A549 (cell line): ENCODE results near the gene BMP7. TPM values are rescaled to one million over a fixed set of nuclear protein-coding genes. Genes with fewer than 3 reads are reported as not detected.

Experiments used
- ATAC-seq, 2 experiments: fragments of 200-7000 bp in 1 of 2; fragments of >200 bp in 1 of 2; cut with Nextera tagmentation in 1 of 2; cut with Tn5 transposase in 1 of 2; 3 replicates each; pipeline versions ENCODE4 v1.8.0 to v1.9.1; 2018 to 2020; ENCODE audit warnings: mild to moderate bottlenecking in 1 of 2, moderate library complexity in 1 of 2
- CTCF ChIA-PET: fragments of 300-600 bp; sonication (Branson Sonifier 250); formaldehyde crosslinking; extraction: SDS; loops from one replicate; lab custom pipeline; 2021; ENCODE audit warnings: antibody characterized with exemption, inconsistent platforms; lab: Yijun Ruan, JAX
- POLR2A ChIA-PET: fragments of 350-600 bp; formaldehyde crosslinking; extraction: SDS; loops from one replicate; lab custom pipeline; 2021; ENCODE audit warnings: antibody characterized with exemption, inconsistent platforms; lab: Yijun Ruan, JAX
- DNase-seq, 2 experiments: peaks; one replicate each; pipeline versions ENCODE4 v3.0.0 to v3.0.0-alpha.2; 2011 to 2016; ENCODE audit warnings: low read depth in 1 of 2, low spot score in 1 of 2
- FAIRE-seq: peaks from 2 replicates; lab custom pipeline; 2011; peaks lifted over from hg19 to GRCh38; lab: Jason Lieb, UNC
- H3K27ac ChIP-seq, 2 experiments: fragments of >200 bp; sonication (Bioruptor Twin); formaldehyde crosslinking; 3 replicates each; pipeline ENCODE4 v1.5.1; 2016 to 2017
- H3K4me1 ChIP-seq: fragments of >200 bp; sonication (Bioruptor Twin); formaldehyde crosslinking; 3 replicates; pipeline ENCODE4 v1.6.1; 2016
- H3K4me2 ChIP-seq: fragments of >200 bp; sonication (Bioruptor Twin); formaldehyde crosslinking; 3 replicates; pipeline ENCODE4 v1.6.1; 2016
- H3K4me3 ChIP-seq: fragments of >200 bp; sonication (Bioruptor Twin); formaldehyde crosslinking; 3 replicates; pipeline ENCODE4 v1.5.1; 2016
- H3K9me3 ChIP-seq: fragments of >200 bp; sonication (Bioruptor Twin); formaldehyde crosslinking; 3 replicates; pipeline ENCODE4 v1.6.1; 2016
- ATOH8 ChIP-seq: fragments of 250-450 bp; sonication (Bioruptor Pico); IDR thresholded peaks from 2 replicates; pipeline ENCODE4 v1.5.0; 2020; ENCODE audit warnings: low read depth, mild to moderate bottlenecking, moderate library complexity
- CBX2 ChIP-seq: fragments of 200-600 bp; sonication (generic); IDR thresholded peaks from 2 replicates; pipeline ENCODE4 v1.6.1; 2016; ENCODE audit warnings: low read depth, mild to moderate bottlenecking, borderline replicate concordance
- CBX8 ChIP-seq: fragments of 200-600 bp; sonication (generic); IDR thresholded peaks from 2 replicates; pipeline ENCODE4 v1.6.1; 2016
- CHD2 ChIP-seq: fragments of 150-350 bp; IDR thresholded peaks from 2 replicates; pipeline ENCODE4 v1.6.1; 2014; ENCODE audit warnings: low read length; ENCODE audit not compliant: partially characterized antibody
- CTCF ChIP-seq: fragments of >200 bp; sonication (Bioruptor Twin); formaldehyde crosslinking; IDR thresholded peaks from 3 replicates; pipeline ENCODE4 v1.5.1; 2016
- EHF ChIP-seq: fragments of 250-450 bp; sonication (Bioruptor Pico); IDR thresholded peaks from 2 replicates; pipeline ENCODE4 v1.5.0; 2020; ENCODE audit warnings: mild to moderate bottlenecking
- EHMT2 ChIP-seq: fragments of 200-600 bp; sonication (generic); IDR thresholded peaks from 2 replicates; pipeline ENCODE4 v1.6.1; 2016; ENCODE audit warnings: antibody characterized with exemption, low read depth, mild to moderate bottlenecking, moderate library complexity
- FOSB ChIP-seq: fragments of 250-450 bp; sonication (Bioruptor Pico); IDR thresholded peaks from 2 replicates; pipeline ENCODE4 v1.5.0; 2020; ENCODE audit warnings: mild to moderate bottlenecking, moderate library complexity
- FOSL2 ChIP-seq, 2 experiments: fragments of 450-650 bp in 1 of 2; fragments of >200 bp in 1 of 2; sonication (Bioruptor Twin) in 1 of 2; formaldehyde crosslinking; IDR thresholded peaks; 2 replicates each; pipeline versions ENCODE4 v1.5.0 to v1.6.1; 2016 to 2020; ENCODE audit warnings: mild to moderate bottlenecking in 1 of 2, moderate library complexity in 1 of 2
- HES2 ChIP-seq: fragments of >200 bp; sonication (Bioruptor Twin); formaldehyde crosslinking; IDR thresholded peaks from 2 replicates; pipeline ENCODE4 v1.6.1; 2016
- HOXA7 ChIP-seq: fragments of 250-450 bp; sonication (Bioruptor Pico); IDR thresholded peaks from 2 replicates; pipeline ENCODE4 v1.5.0; 2020; ENCODE audit warnings: mild to moderate bottlenecking, moderate library complexity
- HOXB5 ChIP-seq: fragments of 250-450 bp; sonication (Bioruptor Pico); IDR thresholded peaks from 2 replicates; pipeline ENCODE4 v1.5.0; 2020; ENCODE audit warnings: mild to moderate bottlenecking, moderate library complexity
- JUNB ChIP-seq: fragments of >200 bp; sonication (Bioruptor Twin); formaldehyde crosslinking; IDR thresholded peaks from 2 replicates; pipeline ENCODE4 v1.6.1; 2016
- MAFK ChIP-seq: fragments of 450-650 bp; IDR thresholded peaks from 2 replicates; pipeline ENCODE4 v1.6.1; 2014; ENCODE audit not compliant: partially characterized antibody
- PBX3 ChIP-seq: IDR thresholded peaks from 2 replicates; pipeline ENCODE4 v1.6.1; 2012
- PHF8 ChIP-seq: fragments of 200-600 bp; sonication (generic); IDR thresholded peaks from 2 replicates; pipeline ENCODE4 v1.6.1; 2016; ENCODE audit warnings: low read depth, mild to moderate bottlenecking, antibody characterized with exemption, moderate library complexity, borderline replicate concordance
- POLR2A ChIP-seq: IDR thresholded peaks from 2 replicates; pipeline ENCODE4 v1.6.1; 2012; ENCODE audit warnings: mild to moderate bottlenecking, low read length
- RARB ChIP-seq: fragments of 250-450 bp; sonication (Bioruptor Pico); IDR thresholded peaks from 2 replicates; pipeline ENCODE4 v1.8.0; 2021; ENCODE audit warnings: mild to moderate bottlenecking, moderate library complexity
- RFX5 ChIP-seq: fragments of 450-650 bp; IDR thresholded peaks from 2 replicates; pipeline ENCODE4 v1.7.1; 2014; ENCODE audit warnings: antibody characterized with exemption, mild to moderate bottlenecking, moderate library complexity
- SMC3 ChIP-seq: fragments of >200 bp; sonication (Bioruptor Twin); formaldehyde crosslinking; IDR thresholded peaks from 3 replicates; pipeline ENCODE4 v1.6.1; 2018; ENCODE audit warnings: inconsistent platforms
- TP53 ChIP-seq: fragments of 250-450 bp; sonication (Bioruptor Pico); IDR thresholded peaks from 2 replicates; pipeline ENCODE4 v1.5.0; 2021; ENCODE audit warnings: mild to moderate bottlenecking, moderate library complexity
- ZNF302 ChIP-seq: fragments of 250-450 bp; sonication (Bioruptor Pico); IDR thresholded peaks from 2 replicates; pipeline ENCODE4 v1.9.0; 2021; ENCODE audit warnings: inconsistent platforms, mild to moderate bottlenecking, moderate library complexity
- WGBS: methylation state at CpG from one replicate; pipeline ENCODE4 v1.1.6; 2017; ENCODE audit errors: missing lambda C conversion rate; 5-methylcytosine and 5-hydroxymethylcytosine counted together
- polyA plus RNA-seq, 4 experiments: library from polyadenylated mRNA; depleted of rRNA in 3 of 4; stranded (reverse); fragments of >200 nt; fragmentation: RNase III in 1 of 4; extraction: RNeasy Plus Mini Kit Qiagen cat#74134 plus additional on column Dnase treatment in 1 of 4; gene quantifications; 2 replicates in 3 of 4; 3 replicates in 1 of 4; pipeline ENCODE4 v1.2.3, GENCODE V29; 2011 to 2017

The BMP7 gene
- polyA plus RNA-seq, 2 of the 4 experiments (the other 2 are of a cell fraction), result 0.08 to 0.22 TPM

- ATAC-seq, result no peak
- DNase-seq, result no peak
- H3K4me3 ChIP-seq, result no peak overlapping the region
- H3K4me2 ChIP-seq, result no peak overlapping the region
- TF ChIP-seq CHD2, result no peak
- no peak for TF ChIP-seq EHMT2
- TF ChIP-seq CBX8, result no peak
- TF ChIP-seq HES2, result no peak
- TF ChIP-seq SMC3, result no peak
- no peak for TF ChIP-seq JUNB
- TF ChIP-seq MAFK, result no peak
- TF ChIP-seq FOSL2 (IDR thresholded peaks at IDR 0.05), result no peak
- TF ChIP-seq FOSL2 (CRISPR knock-in tag; IDR thresholded peaks at IDR 0.05), result no peak
- no peak for TF ChIP-seq EHF (CRISPR knock-in tag)
- no peak for TF ChIP-seq CBX2
- no peak for TF ChIP-seq TP53 (CRISPR knock-in tag)
- TF ChIP-seq CTCF, result no peak
- TF ChIP-seq PBX3, result no peak
- H3K4me1 ChIP-seq, result no peaks in the 10 kb centered on the region
- ChIA-PET CTCF (interaction anchor here (1.0 kb wide), 1 partner anchor 14 kb away, joined by 3 read pairs; no protein-coding TSS in a partner anchor), POLR2A (no interaction called here)
- WGBS, result 28% methylated on average over 6 of the region's 7 CpGs
- FAIRE-seq, result no peak
- peaks cover 5% of the 10 kb centered on the region; the same call in 1 of the 3 replicates for H3K9me3 ChIP-seq
- H3K27ac ChIP-seq, result no peak overlapping the region
Measured at GRCh38 chr20:57164872-57165271, 101.6 kb downstream of the BMP7 start.

GRCh38 chr20:57163041-57163440 lies 103.4 kb downstream of the BMP7 start:
- FAIRE-seq (no peak), DNase-seq (no peak), ATAC-seq (no peak)
- no peak overlapping the region for H3K27ac ChIP-seq
- H3K4me3 ChIP-seq, result no peak overlapping the region
- POLR2A ChIA-PET, result no interaction called here
- 3% methylated on average over 2 of the region's 2 CpGs for WGBS
- H3K9me3 ChIP-seq, result peaks cover 5% of the 10 kb centered on the region; the same call in 1 of the 3 replicates
- CTCF ChIA-PET, result interaction anchor here (0.6 kb wide), 1 partner anchor 13 kb away, joined by 3 read pairs; no protein-coding TSS in a partner anchor
- no peak for TF ChIP-seq HOXB5 (CRISPR knock-in tag)
- TF ChIP-seq RFX5, result no peak
- no peak for TF ChIP-seq POLR2A
- TF ChIP-seq CBX8, result no peak
- TF ChIP-seq RARB (CRISPR knock-in tag), result no peak
- TF ChIP-seq ATOH8, result no peak
- no peak for TF ChIP-seq FOSL2 (IDR thresholded peaks at IDR 0.05)
- TF ChIP-seq FOSL2 (CRISPR knock-in tag; IDR thresholded peaks at IDR 0.05), result no peak
- no peak for TF ChIP-seq ZNF302
- TF ChIP-seq HES2, result no peak
- no peak for TF ChIP-seq MAFK
- no peak for TF ChIP-seq FOSB (CRISPR knock-in tag)
- H3K4me1 ChIP-seq, result no peaks in the 10 kb centered on the region
- no peak overlapping the region for H3K4me2 ChIP-seq

- ATAC-seq (no peak), FAIRE-seq (no peak), DNase-seq (no peak)
- 45% methylated on average over 5 of the region's 5 CpGs for WGBS
- TF ChIP-seq EHF (CRISPR knock-in tag), result no peak
- no peak for TF ChIP-seq RFX5
- TF ChIP-seq HOXA7 (CRISPR knock-in tag), result no peak
- no peak for TF ChIP-seq PHF8
- ChIA-PET POLR2A (no interaction called here), CTCF (no interaction called here)
- no peak overlapping the region for H3K27ac ChIP-seq
- H3K4me3 ChIP-seq, result no peak overlapping the region
- no peak overlapping the region for H3K4me2 ChIP-seq
- peaks cover 5% of the 10 kb centered on the region; the same call in 1 of the 3 replicates for H3K9me3 ChIP-seq
- H3K4me1 ChIP-seq, result no peaks in the 10 kb centered on the region
Measured at GRCh38 chr20:57162362-57162652, 104.1 kb downstream of the BMP7 start.
